Memory B cell (primary cell): Measurements from ENCODE around the gene SNRNP48.

ENCODE experiments used
- ATAC-seq: fragments of 150-1000 bp; cut with Tn5 transposase; 2 replicates; pipeline ENCODE4 v1.10.0; 2021; ENCODE audit warnings: low read depth, mild to moderate bottlenecking, moderate library complexity
- DNase-seq, 2 donors: peaks; one replicate each; pipeline ENCODE4 v3.0.0; 2022; ENCODE audit warnings: low spot score in 2 of 2
- H3K27ac Mint-ChIP-seq: one replicate; pipeline ENCODE4 v1.8.0; 2022; ENCODE audit warnings: mild to moderate bottlenecking, moderate library complexity, mixed read lengths
- H3K27me3 Mint-ChIP-seq: one replicate; pipeline ENCODE4 v1.8.0; 2022; ENCODE audit warnings: mixed read lengths
- H3K36me3 Mint-ChIP-seq: one replicate; pipeline ENCODE4 v1.8.0; 2022; ENCODE audit warnings: mild to moderate bottlenecking, mixed read lengths
- H3K4me1 Mint-ChIP-seq: one replicate; pipeline ENCODE4 v1.8.0; 2022; ENCODE audit warnings: mixed read lengths
- H3K4me3 Mint-ChIP-seq: one replicate; pipeline ENCODE4 v1.8.0; 2022; ENCODE audit warnings: mild to moderate bottlenecking, moderate library complexity, mixed read lengths
- H3K9me3 Mint-ChIP-seq: one replicate; pipeline ENCODE4 v1.8.0; 2022; ENCODE audit warnings: mixed read lengths

The SNRNP48 gene

DNA sequence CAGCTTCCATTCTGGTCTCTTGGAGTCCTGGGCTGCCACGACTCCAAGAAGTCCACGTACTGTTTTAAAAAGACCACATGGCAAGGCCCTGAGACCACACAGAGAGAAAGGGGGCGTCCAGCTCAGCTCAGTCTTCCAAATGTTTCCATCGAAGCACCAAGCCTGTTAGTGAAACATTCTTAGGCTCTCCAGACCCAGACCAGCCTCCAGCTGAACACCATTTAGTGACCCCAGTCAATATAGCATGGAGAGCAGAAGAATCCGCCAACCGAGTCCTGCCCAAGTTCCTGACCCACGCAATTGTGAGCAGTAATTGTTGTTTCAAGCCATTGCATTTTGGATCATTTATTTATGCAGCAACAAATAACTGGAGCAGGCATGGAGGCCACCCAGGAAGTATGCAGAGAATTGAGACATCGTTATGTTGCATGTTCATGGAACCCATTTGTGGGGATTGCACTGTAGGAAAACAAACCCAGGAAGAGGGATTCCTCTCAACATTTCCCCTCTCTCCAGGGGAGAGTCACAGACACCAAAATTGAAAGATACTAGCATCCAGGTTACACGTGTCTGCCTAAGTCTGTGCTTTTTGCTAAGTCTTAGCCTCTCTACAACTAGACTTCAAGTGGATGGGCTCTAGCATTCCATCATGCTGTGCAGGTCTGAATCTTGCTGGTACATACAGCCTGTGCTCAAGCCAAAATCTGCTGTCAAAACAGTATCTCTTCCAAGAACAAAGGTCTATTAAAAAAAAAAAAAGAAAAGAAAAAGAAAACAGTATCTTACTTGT is 42.7 kb downstream of the SNRNP48 start:
- Mint-ChIP-seq H3K4me1 (peaks cover 2% of the 10 kb centered on the region), H3K27ac (no peak overlapping the region), H3K4me3 (no peak overlapping the region), H3K9me3 (no peaks in the 10 kb centered on the region), H3K36me3 (no peaks in the 10 kb centered on the region), H3K27me3 (peaks cover 6% of the 10 kb centered on the region)
- ATAC-seq = no peak
- no peak for DNase-seq

DNA sequence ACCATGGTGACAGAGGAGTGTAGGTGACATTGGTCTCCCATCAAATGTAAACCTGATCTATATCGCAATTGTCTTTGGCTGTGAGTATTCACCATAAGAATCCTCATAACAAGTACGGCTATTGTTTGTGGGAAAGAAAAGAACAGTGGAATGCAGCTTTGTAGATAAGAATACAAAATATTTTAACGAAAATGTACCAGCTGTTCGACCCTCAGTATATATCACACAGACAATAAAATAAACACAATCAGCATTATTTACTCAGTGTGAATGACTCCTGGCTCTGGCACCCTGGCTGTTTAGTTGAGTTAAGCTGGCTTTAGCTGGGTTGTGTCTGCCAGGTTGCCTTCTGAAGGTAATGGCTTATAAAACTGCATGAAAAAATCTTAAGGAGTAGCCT is 43.4 kb downstream of the SNRNP48 start:
- DNase-seq (no peak), ATAC-seq (no peak)

DNA sequence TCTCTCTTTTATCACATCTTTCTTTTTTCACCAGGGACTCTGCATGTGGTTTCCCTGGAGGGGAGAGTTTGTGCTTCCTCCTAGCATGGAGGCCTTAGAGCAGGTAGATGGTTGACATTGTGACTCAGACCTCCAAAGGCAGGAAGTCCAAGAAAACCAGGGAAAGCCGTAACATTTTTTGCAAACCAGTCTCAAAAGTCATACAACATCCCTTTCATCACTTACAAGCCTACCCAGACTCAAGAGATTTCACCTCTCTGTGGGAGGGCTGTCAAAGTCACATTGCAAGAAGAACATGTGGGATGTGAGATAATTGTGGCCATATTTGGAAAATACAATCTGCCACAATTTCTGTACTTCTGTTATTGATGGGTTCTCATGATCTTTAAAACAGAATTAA is 46.2 kb downstream of the SNRNP48 start:
- no peak for DNase-seq
- Mint-ChIP-seq H3K9me3 (no peaks in the 10 kb centered on the region), H3K4me1 (peaks cover 2% of the 10 kb centered on the region), H3K27me3 (peaks cover 4% of the 10 kb centered on the region), H3K27ac (no peak overlapping the region), H3K4me3 (no peak overlapping the region), H3K36me3 (no peaks in the 10 kb centered on the region)
- no peak for ATAC-seq

More for the DNA sequence above, 43.4 kb downstream of the SNRNP48 start:
- Mint-ChIP-seq H3K4me3 (no peak overlapping the region), H3K36me3 (no peaks in the 10 kb centered on the region), H3K27ac (no peak overlapping the region), H3K9me3 (no peaks in the 10 kb centered on the region), H3K27me3 (peaks cover 4% of the 10 kb centered on the region), H3K4me1 (peaks cover 2% of the 10 kb centered on the region)

DNA sequence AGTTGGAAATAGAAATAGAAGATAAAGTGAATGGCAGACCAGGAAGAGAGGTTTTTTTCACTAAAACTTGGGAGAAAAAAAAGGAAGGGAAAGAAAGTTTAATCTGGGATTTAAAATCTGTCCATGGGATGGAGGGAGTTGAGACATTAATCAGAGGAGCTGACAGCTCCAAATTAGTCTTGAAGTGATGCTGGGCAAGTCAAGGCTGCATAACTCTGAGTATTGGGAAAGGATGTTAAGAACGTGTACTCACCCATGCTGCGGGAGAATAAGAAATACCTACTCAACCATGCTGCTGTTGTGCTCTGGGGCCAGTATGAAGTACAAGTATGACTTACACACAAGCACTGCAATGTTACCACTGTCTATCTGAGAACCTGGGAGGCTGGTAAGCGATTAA is 47.5 kb downstream of the SNRNP48 start:
- Mint-ChIP-seq H3K27me3 (peaks cover 4% of the 10 kb centered on the region), H3K27ac (no peak overlapping the region), H3K9me3 (no peaks in the 10 kb centered on the region), H3K4me1 (peaks cover 2% of the 10 kb centered on the region), H3K36me3 (no peaks in the 10 kb centered on the region), H3K4me3 (no peak overlapping the region)
- DNase-seq (no peak), ATAC-seq (no peak)

DNA sequence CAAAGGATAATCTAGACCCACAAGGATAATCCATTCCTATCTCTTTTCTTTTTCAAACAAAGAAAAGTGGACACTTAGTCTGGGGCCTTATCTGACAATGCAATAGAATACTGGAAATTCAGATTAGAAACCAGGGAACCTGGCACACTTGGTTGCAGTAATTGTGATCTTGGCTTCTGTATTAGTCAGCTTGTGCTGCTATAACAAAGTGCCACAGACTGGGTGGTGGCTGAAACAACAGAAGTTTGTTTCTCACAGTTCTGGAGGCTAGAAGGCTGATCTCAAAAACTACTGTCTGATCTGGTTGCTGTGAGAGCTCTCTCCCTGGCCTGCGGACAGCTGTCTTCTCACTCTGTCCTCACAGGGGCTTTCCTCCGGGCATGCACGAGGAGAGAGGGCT is 49.4 kb downstream of the SNRNP48 start:
- Mint-ChIP-seq H3K4me3 (no peak overlapping the region), H3K9me3 (no peaks in the 10 kb centered on the region), H3K36me3 (no peaks in the 10 kb centered on the region), H3K27me3 (peaks cover 7% of the 10 kb centered on the region), H3K27ac (no peak overlapping the region), H3K4me1 (peaks cover 2% of the 10 kb centered on the region)
- no peak for ATAC-seq
- no peak for DNase-seq

DNA sequence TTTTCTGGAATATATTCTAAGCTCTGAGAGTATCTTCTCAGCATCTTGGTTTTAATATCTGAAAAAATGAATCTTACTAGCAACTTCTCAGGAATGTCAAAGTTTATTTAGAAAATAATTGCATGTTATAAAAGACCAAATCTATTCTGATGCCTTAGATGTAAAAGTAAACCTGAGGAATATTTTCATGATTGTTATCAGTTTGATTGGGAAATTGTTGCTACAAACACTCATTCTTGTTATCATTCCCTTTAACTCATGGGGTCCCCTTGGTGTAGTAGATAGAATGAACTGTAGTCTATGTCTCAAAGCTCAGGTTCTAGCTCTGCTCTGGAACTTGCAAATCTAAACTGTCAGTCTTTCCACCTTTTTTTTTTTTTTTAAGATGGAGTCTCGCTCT is 50.0 kb downstream of the SNRNP48 start:
- Mint-ChIP-seq H3K27ac (no peak overlapping the region), H3K9me3 (no peaks in the 10 kb centered on the region), H3K36me3 (no peaks in the 10 kb centered on the region), H3K4me3 (no peak overlapping the region), H3K27me3 (peaks cover 8% of the 10 kb centered on the region), H3K4me1 (peaks cover 2% of the 10 kb centered on the region)
- DNase-seq (no peak), ATAC-seq (no peak)

DNA sequence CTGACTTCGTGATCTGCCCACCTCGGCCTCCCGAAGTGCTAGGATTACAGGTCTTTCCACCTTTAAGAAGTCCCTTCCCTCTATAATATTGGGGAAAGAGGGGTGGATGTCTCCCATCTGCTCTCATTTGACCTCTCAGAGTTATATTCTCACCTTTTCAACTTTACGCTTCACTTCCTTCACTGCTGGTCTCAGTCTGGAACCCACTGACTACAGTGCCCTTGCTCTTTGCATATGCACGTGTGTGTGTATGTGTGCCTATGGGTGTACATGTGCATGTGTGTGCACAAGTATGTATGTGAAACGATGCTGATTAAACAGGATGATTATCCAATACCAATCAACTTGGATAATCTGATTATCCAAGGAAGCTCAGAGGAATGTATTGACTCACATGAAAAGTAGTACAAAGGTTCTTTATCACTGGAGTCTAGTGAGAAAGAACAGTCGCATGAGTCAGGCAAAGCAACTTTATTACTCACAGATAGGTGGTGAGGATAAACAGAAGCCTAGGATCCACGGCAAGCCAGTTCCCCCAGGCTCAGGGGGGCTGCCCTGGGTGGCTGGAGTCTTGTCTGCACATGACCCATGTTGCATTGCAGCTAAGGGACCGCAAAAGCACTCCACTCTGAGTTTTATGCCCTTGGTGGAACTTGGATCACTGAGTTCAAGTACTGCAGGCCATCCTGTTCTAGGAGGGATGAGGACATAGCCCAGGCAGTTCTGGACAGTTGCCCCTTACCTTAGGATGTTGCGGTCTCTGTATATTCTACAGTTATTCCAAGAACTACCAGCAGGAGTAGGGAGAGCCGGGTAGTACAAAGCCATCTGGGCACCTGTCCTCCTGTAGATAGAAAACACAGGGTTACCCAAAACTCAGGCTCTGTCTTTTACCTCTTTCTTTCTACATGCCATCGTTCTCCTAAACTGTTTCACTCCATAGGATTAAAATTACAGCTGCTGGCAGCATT is 50.9 kb downstream of the SNRNP48 start:
- no peaks in the 10 kb centered on the region for H3K36me3 Mint-ChIP-seq
- H3K27ac Mint-ChIP-seq = no peak overlapping the region
- no peak for DNase-seq
- no peak for ATAC-seq
- H3K27me3 Mint-ChIP-seq = peaks cover 8% of the 10 kb centered on the region
- peaks cover 2% of the 10 kb centered on the region for H3K4me1 Mint-ChIP-seq
- no peak overlapping the region for H3K4me3 Mint-ChIP-seq
- H3K9me3 Mint-ChIP-seq = no peaks in the 10 kb centered on the region

DNA sequence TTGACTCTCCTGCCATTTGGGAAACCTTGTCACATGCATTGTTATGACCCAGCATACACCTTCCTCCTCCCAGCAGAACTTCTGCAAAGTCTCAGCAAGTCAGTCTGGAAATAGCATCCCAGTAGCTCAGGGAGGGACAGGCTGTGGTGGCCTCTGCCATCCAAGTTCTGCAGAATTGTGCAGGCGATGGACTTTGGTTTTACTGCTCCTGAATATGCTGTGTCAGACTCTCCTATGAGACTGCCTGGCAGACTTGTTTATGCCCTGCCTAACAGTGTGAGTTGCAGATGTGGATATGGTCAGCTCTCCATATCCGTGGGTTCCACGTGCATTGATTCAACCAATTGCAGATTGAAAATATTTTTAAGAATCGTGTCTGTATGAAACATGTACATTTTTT is 52.8 kb downstream of the SNRNP48 start:
- ATAC-seq (no peak), DNase-seq (no peak)
- no peaks in the 10 kb centered on the region for H3K36me3 Mint-ChIP-seq
- no peak overlapping the region for H3K27ac Mint-ChIP-seq
- H3K4me3 Mint-ChIP-seq = no peak overlapping the region
- H3K27me3 Mint-ChIP-seq = peaks cover 8% of the 10 kb centered on the region
- H3K4me1 Mint-ChIP-seq = no peaks in the 10 kb centered on the region
- H3K9me3 Mint-ChIP-seq = no peaks in the 10 kb centered on the region

DNA sequence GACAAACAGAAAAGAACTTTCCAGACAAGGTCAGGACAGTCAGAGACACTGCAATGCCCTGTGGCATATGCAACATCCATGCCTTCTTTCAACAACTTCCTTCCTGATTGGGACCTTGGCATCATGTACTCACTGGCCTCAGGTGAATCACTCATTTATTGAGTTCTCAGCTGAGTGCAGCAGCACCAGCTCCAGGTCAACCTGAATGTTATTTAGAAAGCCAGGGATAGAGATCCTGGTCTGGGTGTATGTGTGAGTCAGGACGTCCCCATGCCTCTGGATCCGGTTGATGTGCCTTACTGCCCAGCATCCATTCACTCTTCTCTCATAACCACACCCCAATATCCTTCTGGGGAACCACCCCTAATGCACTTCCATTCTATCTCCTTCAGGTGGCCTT is 54.4 kb downstream of the SNRNP48 start:
- no peak overlapping the region for H3K4me3 Mint-ChIP-seq
- peaks cover 8% of the 10 kb centered on the region for H3K27me3 Mint-ChIP-seq
- H3K4me1 Mint-ChIP-seq = peaks cover 5% of the 10 kb centered on the region
- DNase-seq (no peak), ATAC-seq (no peak)
- no peaks in the 10 kb centered on the region for H3K36me3 Mint-ChIP-seq
- no peak overlapping the region for H3K27ac Mint-ChIP-seq
- H3K9me3 Mint-ChIP-seq = no peaks in the 10 kb centered on the region

DNA sequence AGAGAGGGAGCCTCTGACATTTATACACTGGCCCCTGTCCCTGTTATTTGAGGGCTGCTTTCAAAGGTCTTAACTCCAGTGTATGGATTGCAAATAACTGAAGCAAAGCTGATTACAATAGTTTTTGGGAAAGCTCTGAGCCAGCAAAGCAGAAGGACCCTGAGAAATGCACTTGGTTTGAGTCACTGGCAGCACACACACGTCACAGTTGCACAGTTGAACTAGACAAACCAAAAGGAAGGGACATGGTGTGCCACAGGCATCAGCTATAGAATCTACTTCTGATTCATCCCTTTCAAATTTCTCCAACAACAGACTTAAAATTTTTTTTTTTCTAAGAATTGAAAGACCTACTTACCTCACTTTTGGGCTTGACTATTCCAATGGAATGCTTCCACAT is 56.4 kb downstream of the SNRNP48 start:
- DNase-seq (no peak), ATAC-seq (no peak)
- Mint-ChIP-seq H3K4me3 (no peak overlapping the region), H3K4me1 (peaks cover 9% of the 10 kb centered on the region), H3K27me3 (peaks cover 7% of the 10 kb centered on the region), H3K36me3 (no peaks in the 10 kb centered on the region), H3K9me3 (no peaks in the 10 kb centered on the region), H3K27ac (no peak overlapping the region)

DNA sequence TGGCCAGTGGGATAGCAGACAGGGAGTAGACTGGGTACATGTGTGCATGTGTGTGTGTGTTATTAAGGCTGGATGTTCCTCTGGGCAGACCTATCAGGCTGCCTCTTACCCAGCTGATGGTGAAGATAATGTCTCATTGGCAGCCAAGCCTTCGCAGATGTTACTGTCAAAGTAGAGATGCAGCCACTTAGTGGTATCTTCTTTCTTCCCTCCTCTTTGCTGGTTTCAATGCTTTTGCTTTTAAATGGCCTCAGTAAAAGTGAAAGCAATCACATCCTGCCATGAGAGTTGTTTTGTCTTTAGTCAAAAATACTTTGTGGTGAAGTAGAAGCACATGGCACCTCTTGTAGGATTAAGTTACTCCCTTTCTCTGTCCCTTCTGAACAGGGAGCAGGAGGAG is 57.5 kb downstream of the SNRNP48 start:
- ATAC-seq (no peak), DNase-seq (no peak)
- H3K4me1 Mint-ChIP-seq = peaks cover 9% of the 10 kb centered on the region
- no peak overlapping the region for H3K4me3 Mint-ChIP-seq
- H3K36me3 Mint-ChIP-seq = no peaks in the 10 kb centered on the region
- no peak overlapping the region for H3K27ac Mint-ChIP-seq
- H3K9me3 Mint-ChIP-seq = no peaks in the 10 kb centered on the region
- peaks cover 7% of the 10 kb centered on the region for H3K27me3 Mint-ChIP-seq

DNA sequence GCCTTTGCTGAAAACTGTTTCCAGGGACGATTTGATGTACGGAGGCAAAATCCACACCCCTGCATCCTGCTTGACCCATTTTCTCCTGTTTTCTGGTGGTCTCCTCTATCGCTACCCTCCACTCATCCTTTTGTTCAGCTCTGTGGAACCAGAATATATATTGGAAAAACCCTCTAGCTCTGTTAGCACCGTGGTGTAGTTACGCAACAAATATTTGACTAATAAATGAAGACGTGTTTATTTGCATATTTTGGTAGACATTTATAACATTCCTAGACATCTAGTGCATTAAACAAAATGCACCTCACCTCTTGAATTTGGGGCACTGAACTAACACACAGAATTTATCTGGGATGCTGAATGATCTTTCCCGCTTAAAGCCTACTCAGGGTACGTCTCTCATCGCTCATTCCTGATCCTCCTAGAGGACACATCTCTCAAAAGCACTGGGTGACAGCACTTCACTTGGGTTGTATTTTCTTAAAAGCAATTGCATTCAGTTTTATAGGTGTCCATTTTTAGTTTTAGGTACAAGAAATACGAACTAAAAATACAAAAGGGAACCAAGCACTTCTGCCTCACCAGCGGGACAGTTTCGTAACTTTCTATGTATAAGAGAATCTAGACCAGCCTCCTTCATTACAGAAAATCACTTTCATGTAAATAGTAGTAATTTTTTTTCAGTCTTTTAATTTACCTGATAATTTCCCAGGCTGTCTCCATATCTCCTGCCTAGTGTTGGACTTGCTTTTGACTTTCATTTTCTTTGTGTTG is 59.2 kb downstream of the SNRNP48 start:
- peaks cover 7% of the 10 kb centered on the region for H3K27me3 Mint-ChIP-seq
- peak overlapping the region; percentile 21 for H3K4me3 Mint-ChIP-seq
- H3K36me3 Mint-ChIP-seq = no peaks in the 10 kb centered on the region
- DNase-seq = no peak
- no peak for ATAC-seq
- no peaks in the 10 kb centered on the region for H3K9me3 Mint-ChIP-seq
- H3K27ac Mint-ChIP-seq = peak overlapping the region; percentile 32
- H3K4me1 Mint-ChIP-seq = peaks cover 9% of the 10 kb centered on the region

DNA sequence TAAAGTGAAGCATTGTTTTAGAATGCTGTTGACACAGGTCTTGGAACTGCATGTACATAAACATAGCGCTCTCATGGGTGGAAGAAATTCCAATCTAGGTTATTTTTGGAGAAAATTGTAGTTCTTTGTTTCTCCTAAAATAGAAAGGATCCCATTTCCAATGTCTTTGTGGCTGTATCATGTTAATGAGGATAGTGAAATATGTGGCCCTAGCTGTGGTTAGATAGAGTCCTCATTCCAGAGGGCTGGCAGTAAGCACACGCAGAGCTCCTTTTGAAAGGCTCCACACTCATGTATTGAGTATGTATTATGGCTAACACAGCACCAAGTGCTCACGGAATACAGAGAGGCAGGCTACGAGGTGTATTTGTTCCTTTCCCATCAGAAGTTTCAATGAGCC is 60.9 kb downstream of the SNRNP48 start:
- H3K4me3 Mint-ChIP-seq = no peak overlapping the region
- DNase-seq (no peak), ATAC-seq (no peak)
- no peaks in the 10 kb centered on the region for H3K36me3 Mint-ChIP-seq
- no peaks in the 10 kb centered on the region for H3K9me3 Mint-ChIP-seq
- peaks cover 6% of the 10 kb centered on the region for H3K27me3 Mint-ChIP-seq
- peaks cover 9% of the 10 kb centered on the region for H3K4me1 Mint-ChIP-seq
- H3K27ac Mint-ChIP-seq = no peak overlapping the region

DNA sequence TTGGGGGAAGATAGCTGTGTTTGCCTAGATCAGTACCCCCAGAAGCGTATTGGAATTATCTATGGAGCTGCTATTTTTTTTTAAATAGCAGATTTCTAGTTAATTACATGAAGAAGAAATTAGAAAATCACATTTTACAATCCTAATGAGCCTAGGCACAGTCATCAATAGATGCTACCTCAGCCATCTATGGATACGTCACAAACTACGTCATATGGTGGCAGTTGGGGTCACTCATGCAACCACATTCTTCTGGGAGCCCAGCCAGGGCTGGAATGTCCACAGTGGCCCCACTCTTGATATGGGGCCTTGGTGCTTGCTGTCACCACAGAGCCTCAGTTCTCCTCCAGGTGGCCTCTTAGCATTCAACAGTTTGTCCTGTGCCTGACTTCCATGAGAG is 63.0 kb downstream of the SNRNP48 start:
- no peak overlapping the region for H3K4me3 Mint-ChIP-seq
- H3K9me3 Mint-ChIP-seq = no peaks in the 10 kb centered on the region

More for the DNA sequence above, 63.0 kb downstream of the SNRNP48 start:
- Mint-ChIP-seq H3K27ac (no peak overlapping the region), H3K36me3 (no peaks in the 10 kb centered on the region), H3K27me3 (peaks cover 6% of the 10 kb centered on the region), H3K4me1 (peaks cover 9% of the 10 kb centered on the region)
- no peak for DNase-seq
- no peak for ATAC-seq
